Epithelial cell of proximal tubule (primary cell): ENCODE data around the gene CSTB. TPM values are rescaled to one million over a fixed set of nuclear protein-coding genes. Genes with fewer than 3 reads are reported as not detected.

Experiments used
- DNase-seq: peaks from one replicate; pipeline ENCODE4 v3.0.0-alpha.2; 2011; ENCODE audit warnings: low read depth
- H3K4me3 ChIP-seq: 2 replicates; pipeline ENCODE4 v1.5.1; 2011; ENCODE audit warnings: low read depth, mild to moderate bottlenecking, low read length
- CTCF ChIP-seq: conservative IDR thresholded peaks from 2 replicates; pipeline ENCODE4 v1.5.1; 2012; ENCODE audit warnings: low read depth, mild to moderate bottlenecking, low read length
- total RNA-seq: library from RNA; depleted of rRNA; stranded (reverse); fragments of >200 nt; gene quantifications from 2 replicates; pipeline ENCODE4 v1.2.3, GENCODE V29; 2015

CSTB gene
- total RNA-seq, 1 donor from 2014 or later, result 20.1 TPM

- no peak overlapping the region for H3K4me3 ChIP-seq
- no peak for DNase-seq
- TF ChIP-seq CTCF, result no peak
Observed at GRCh38 chr21:43745772-43746517, 30.2 kb downstream of the CSTB start.

- no peak overlapping the region for H3K4me3 ChIP-seq
- no peak for DNase-seq
- TF ChIP-seq CTCF, result no peak
Observed at GRCh38 chr21:43744725-43745124, 31.4 kb downstream of the CSTB start.

GRCh38 chr21:43743947-43744346, 32.2 kb downstream of the CSTB start:
- no peak for DNase-seq
- TF ChIP-seq CTCF, result no peak
- no peak overlapping the region for H3K4me3 ChIP-seq

GRCh38 chr21:43741423-43742096, 34.5 kb downstream of the CSTB start:
- H3K4me3 ChIP-seq, result no peak overlapping the region
- no peak for TF ChIP-seq CTCF
- no peak for DNase-seq

- H3K4me3 ChIP-seq, result no peak overlapping the region
- no peak for TF ChIP-seq CTCF
- no peak for DNase-seq
Observed at GRCh38 chr21:43740497-43741156, 35.5 kb downstream of the CSTB start.

- DNase-seq, result no peak
Observed at GRCh38 chr21:43739621-43740435, 36.3 kb downstream of the CSTB start.

More at GRCh38 chr21:43739621-43740435, 36.3 kb downstream of the CSTB start:
- no peak for TF ChIP-seq CTCF
- H3K4me3 ChIP-seq, result no peak overlapping the region
